OCI-LY7 (cell line): ENCODE results near the gene ARL8B. TPM values are rescaled to one million over a fixed set of nuclear protein-coding genes. Genes with fewer than 3 reads are reported as not detected.
"Not testable (repeated sequence)": the region's sequence is repeated elsewhere in the genome, so short reads cannot be mapped to it uniquely, and the experiment has no call there.

Experiments used
- BruUV-seq: library from RNA; stranded (reverse); fragments of 400-500 nt; replicated peaks from 2 replicates; lab custom pipeline; 2021; lab: Mats Ljungman, UMichigan
- CTCF ChIA-PET: fragments of 300-600 bp; sonication (Branson Sonifier 250); formaldehyde crosslinking; loops from one replicate; lab custom pipeline; 2022; ENCODE audit warnings: antibody characterized with exemption; ENCODE audit not compliant: unreplicated experiment; lab: Charles Lee
- POLR2A ChIA-PET: fragments of 300-600 bp; sonication (Branson Sonifier 250); formaldehyde crosslinking; loops from one replicate; lab custom pipeline; 2022; ENCODE audit warnings: antibody characterized with exemption; lab: Charles Lee
- DNase-seq: peaks from one replicate; pipeline ENCODE4 v3.0.0-alpha.2; 2015; ENCODE audit warnings: low spot score
- H2AFZ ChIP-seq: fragments of 200-600 bp; sonication (generic), shearing (Covaris generic); 2 replicates; pipeline ENCODE4 v1.6.1; 2014; ENCODE audit warnings: mild to moderate bottlenecking, antibody characterized with exemption, low read length, moderate library complexity
- H3K27ac ChIP-seq: fragments of 200-600 bp; sonication (generic); 2 replicates; pipeline ENCODE4 v1.5.1; 2014; ENCODE audit warnings: mixed run types, low read depth, mild to moderate bottlenecking, moderate library complexity, low read length, inconsistent platforms; ENCODE audit not compliant: poor library complexity, severe bottlenecking
- H3K36me3 ChIP-seq: fragments of 200-600 bp; sonication (generic); 2 replicates; pipeline ENCODE4 v1.6.1; 2014; ENCODE audit warnings: mild to moderate bottlenecking, antibody characterized with exemption, low read length, moderate library complexity, mixed read lengths; ENCODE audit not compliant: insufficient read depth
- H3K4me1 ChIP-seq: fragments of 200-600 bp; sonication (generic); 2 replicates; pipeline ENCODE4 v1.5.1; 2014; ENCODE audit warnings: mild to moderate bottlenecking, low read length; ENCODE audit not compliant: insufficient read depth, poor library complexity, severe bottlenecking
- H3K4me2 ChIP-seq: fragments of 200-600 bp; sonication (generic); 2 replicates; pipeline ENCODE4 v1.6.1; 2014; ENCODE audit warnings: mild to moderate bottlenecking, low read length
- H3K4me3 ChIP-seq: fragments of 200-600 bp; sonication (generic); 2 replicates; pipeline ENCODE4 v1.5.1; 2014; ENCODE audit warnings: mild to moderate bottlenecking, low read depth, low read length; ENCODE audit not compliant: poor library complexity, severe bottlenecking
- H3K79me2 ChIP-seq: fragments of 200-600 bp; sonication (generic); 2 replicates; pipeline ENCODE4 v1.6.1; 2016; ENCODE audit warnings: low read depth, mild to moderate bottlenecking, low read length, moderate library complexity, mixed read lengths; ENCODE audit not compliant: insufficient read depth
- H3K9me2 ChIP-seq: fragments of 200-600 bp; sonication (generic); 2 replicates; pipeline ENCODE4 v1.6.1; 2016; ENCODE audit warnings: mild to moderate bottlenecking, low read length, mixed read lengths; ENCODE audit not compliant: insufficient read depth
- H3K9me3 ChIP-seq: fragments of 200-600 bp; sonication (generic); 2 replicates; pipeline ENCODE4 v1.6.1; 2014; ENCODE audit warnings: mild to moderate bottlenecking, mixed run types, low read length, mixed read lengths
- H4K20me1 ChIP-seq: fragments of 200-600 bp; sonication (generic); 2 replicates; pipeline ENCODE4 v1.6.1; 2014; ENCODE audit warnings: mild to moderate bottlenecking, antibody characterized with exemption, low read length, moderate library complexity, mixed read lengths; ENCODE audit not compliant: insufficient read depth
- CTCF ChIP-seq: fragments of 200-600 bp; sonication (generic); conservative IDR thresholded peaks from 2 replicates; pipeline ENCODE4 v1.5.1; 2014; ENCODE audit warnings: mild to moderate bottlenecking, antibody characterized with exemption, low read length, moderate library complexity, mixed read lengths
- EZH2phosphoT487 ChIP-seq: fragments of 200-600 bp; sonication (generic); IDR thresholded peaks from 2 replicates; pipeline ENCODE4 v1.6.1; 2018; ENCODE audit warnings: low read depth, borderline replicate concordance, mild to moderate bottlenecking, mixed run types, antibody characterized with exemption, low read length, moderate library complexity, mixed read lengths
- intact Hi-C: fragments of 100-400 bp; cut with micrococcal nuclease; formaldehyde crosslinking; loops from one replicate; pipeline ENCODE4 v1.10.0; 2022; ENCODE audit not compliant: unreplicated experiment
- total RNA-seq, 2 experiments: library from RNA; depleted of rRNA in 1 of 2; stranded (reverse); fragments of >200 nt in 1 of 2; shearing (Covaris generic) in 1 of 2; gene quantifications; 2 replicates each; pipeline ENCODE4 v1.2.3, GENCODE V29; 2014 to 2022

ARL8B gene
- total RNA-seq, 2 experiments from 2014 or later: 27.1 to 60.4 TPM

GRCh38 chr3:5106933-5107334, 15.2 kb upstream of the ARL8B start:
- H3K4me3 ChIP-seq, CTCF ChIA-PET, H2AFZ ChIP-seq, DNase-seq, H4K20me1 ChIP-seq, intact Hi-C loops, BruUV-seq, H3K4me1 ChIP-seq, H3K9me2 ChIP-seq, H3K36me3 ChIP-seq, H3K79me2 ChIP-seq, POLR2A ChIA-PET, H3K27ac ChIP-seq, H3K9me3 ChIP-seq, H3K4me2 ChIP-seq: not testable (repeated sequence)

- POLR2A ChIA-PET: no interaction called here
- H2AFZ ChIP-seq: no peak overlapping the region
- H3K36me3 ChIP-seq: no peaks in the 10 kb centered on the region
- intact Hi-C loops: no loop called here
- H3K4me2 ChIP-seq: no peak overlapping the region
- H3K4me3 ChIP-seq: no peak overlapping the region
- BruUV-seq: no TSS peak
- no peak overlapping the region for H3K27ac ChIP-seq
- no peaks in the 10 kb centered on the region for H3K4me1 ChIP-seq
- H3K9me3 ChIP-seq: no peaks in the 10 kb centered on the region
- TF ChIP-seq EZH2phosphoT487 (no peak), CTCF (no peak)
- CTCF ChIA-PET: no interaction called here
- H3K79me2 ChIP-seq: no peaks in the 10 kb centered on the region
- no peaks in the 10 kb centered on the region for H3K9me2 ChIP-seq
- no peak for DNase-seq
- no peaks in the 10 kb centered on the region for H4K20me1 ChIP-seq
Observed at GRCh38 chr3:5110337-5110736, 11.8 kb upstream of the ARL8B start.

GRCh38 chr3:5112043-5112442, 10.0 kb upstream of the ARL8B start:
- no peak for DNase-seq
- intact Hi-C loops: no loop called here
- H3K9me2 ChIP-seq: no peaks in the 10 kb centered on the region
- no peaks in the 10 kb centered on the region for H3K79me2 ChIP-seq
- H3K36me3 ChIP-seq: no peaks in the 10 kb centered on the region
- H3K9me3 ChIP-seq: no peaks in the 10 kb centered on the region
- no peak overlapping the region for H3K27ac ChIP-seq
- H3K4me1 ChIP-seq: no peaks in the 10 kb centered on the region
- H3K4me3 ChIP-seq: no peak overlapping the region
- no TSS peak for BruUV-seq
- no peaks in the 10 kb centered on the region for H4K20me1 ChIP-seq
- ChIA-PET CTCF (no interaction called here), POLR2A (interaction anchor here (0.6 kb wide), 1 partner anchor 13 kb away, joined by 3 read pairs; no protein-coding TSS in a partner anchor)
- H2AFZ ChIP-seq: no peak overlapping the region
- TF ChIP-seq CTCF (no peak), EZH2phosphoT487 (no peak)
- no peak overlapping the region for H3K4me2 ChIP-seq

- H2AFZ ChIP-seq, H4K20me1 ChIP-seq, H3K79me2 ChIP-seq, POLR2A ChIA-PET, H3K9me3 ChIP-seq, DNase-seq, H3K4me2 ChIP-seq, intact Hi-C loops, H3K27ac ChIP-seq, H3K9me2 ChIP-seq, H3K4me3 ChIP-seq, CTCF ChIA-PET, H3K4me1 ChIP-seq, BruUV-seq, H3K36me3 ChIP-seq: not testable (repeated sequence)
Observed at GRCh38 chr3:5113726-5114125, 8.4 kb upstream of the ARL8B start.
